ENCODE results near the gene CAB39L.

Gene CAB39L

DNA sequence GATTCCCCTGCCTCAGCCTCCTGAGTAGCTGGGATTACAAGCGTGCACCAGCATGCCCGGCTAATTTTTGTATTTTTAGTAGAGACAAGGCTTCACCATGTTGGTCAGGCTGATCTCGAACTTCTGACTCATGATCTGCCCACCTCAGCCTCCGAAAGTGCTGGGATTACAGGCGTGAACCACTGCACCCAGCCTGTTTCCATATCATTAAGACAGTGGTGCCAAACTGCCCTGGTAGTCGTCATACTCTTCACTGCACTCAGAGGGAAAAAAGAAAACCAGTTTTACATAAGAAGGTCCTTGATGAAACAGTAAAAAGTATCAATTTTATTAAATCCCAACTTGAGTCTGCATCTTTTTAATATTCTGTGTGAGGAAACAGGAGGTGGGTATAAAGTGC, 181.2 kb downstream of the CAB39L start:
- in situ Hi-C loops (cut with HindIII; ENCODE audit: low pct_unique_long_range_greater_than_20kb, low sequenced_read_pairs): no loop called here
- DNase-seq (ENCODE audit: low read depth in 1 of 2, low spot score in 1 of 2): no peak
- TF ChIP-seq JUND (IDR thresholded peaks at IDR 0.05; ENCODE audit: low read depth): no peak

DNA sequence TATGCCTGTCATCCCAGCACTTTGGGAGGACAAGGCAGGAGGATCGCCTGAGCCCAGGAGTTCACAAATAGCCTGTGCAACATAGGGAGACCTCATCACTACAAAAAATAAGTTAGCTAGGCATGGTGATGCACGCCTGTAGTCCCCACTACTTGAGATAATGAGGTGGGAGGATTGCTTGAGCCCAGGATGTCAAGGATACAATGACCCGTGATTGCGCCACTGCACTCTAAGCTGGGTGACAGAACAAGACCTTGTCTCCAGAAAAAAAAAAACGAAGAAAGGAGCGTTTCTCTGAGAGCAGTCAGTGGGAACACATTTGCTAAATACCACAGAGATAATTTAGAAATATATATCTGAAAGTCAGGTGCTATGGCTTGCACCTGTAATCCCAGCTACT, 184.3 kb downstream of the CAB39L start:
- in situ Hi-C loops (cut with HindIII; ENCODE audit: low pct_unique_long_range_greater_than_20kb, low sequenced_read_pairs): no loop called here
- no peak for TF ChIP-seq JUND (IDR thresholded peaks at IDR 0.05; ENCODE audit: low read depth)
- no peak for DNase-seq (ENCODE audit: low read depth in 1 of 2, low spot score in 1 of 2)
